Measurements from ENCODE around the gene SYT17. TPM values are rescaled to one million over a fixed set of nuclear protein-coding genes. Genes with fewer than 3 reads are reported as not detected.

SYT17 gene
- total and polyA plus RNA-seq, 8 donors, result 2.0 to 11.4 (median 2.7) TPM

DNA sequence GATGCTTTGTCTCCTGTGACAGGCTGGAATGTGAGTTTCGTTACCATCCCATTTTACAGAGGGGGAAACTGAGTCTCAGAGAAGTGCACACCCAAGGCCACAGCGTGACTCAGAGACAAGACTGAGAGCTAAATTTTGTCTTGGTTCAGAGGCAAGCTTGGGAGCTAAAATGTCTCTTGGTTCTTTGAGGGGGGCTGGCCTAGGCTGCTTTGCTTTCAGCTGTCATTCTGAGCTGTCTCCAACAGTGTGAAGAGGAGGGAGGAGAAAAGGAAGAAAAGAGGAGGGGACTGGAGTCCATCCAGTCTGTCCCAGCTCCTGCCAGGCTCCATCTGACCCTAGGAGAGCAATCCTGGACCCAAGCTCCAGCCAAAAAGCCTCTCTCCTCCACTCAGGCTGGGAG lies 117.4 kb downstream of the SYT17 start, which contains the start of gene CLEC19A:
Gene CLEC19A, plus strand, starts transcription at position 301 of the 400 bp plus-strand sequence. CDS start 121 bp downstream, outside the sequence.
- WGBS, 2 donors, result 61 to 70% methylated on average over 2 of the region's 2 CpGs
- no peak for FAIRE-seq
- H3K9me3 ChIP-seq, result no peaks in the 10 kb centered on the region

GRCh38 chr16:19286827-19287226 lies 118.8 kb downstream of the SYT17 start:
- no peaks in the 10 kb centered on the region for H3K27me3 ChIP-seq
- no peaks in the 10 kb centered on the region for H3K36me3 ChIP-seq
- ATAC-seq (no peak), DNase-seq (no peak), FAIRE-seq (no peak)
- intact Hi-C loops (cut with DNase I), result no loop called here
- H3K4me1 ChIP-seq, result no peaks in the 10 kb centered on the region
- no peak overlapping the region for H3K27ac ChIP-seq
- TF ChIP-seq, protein P1, sequence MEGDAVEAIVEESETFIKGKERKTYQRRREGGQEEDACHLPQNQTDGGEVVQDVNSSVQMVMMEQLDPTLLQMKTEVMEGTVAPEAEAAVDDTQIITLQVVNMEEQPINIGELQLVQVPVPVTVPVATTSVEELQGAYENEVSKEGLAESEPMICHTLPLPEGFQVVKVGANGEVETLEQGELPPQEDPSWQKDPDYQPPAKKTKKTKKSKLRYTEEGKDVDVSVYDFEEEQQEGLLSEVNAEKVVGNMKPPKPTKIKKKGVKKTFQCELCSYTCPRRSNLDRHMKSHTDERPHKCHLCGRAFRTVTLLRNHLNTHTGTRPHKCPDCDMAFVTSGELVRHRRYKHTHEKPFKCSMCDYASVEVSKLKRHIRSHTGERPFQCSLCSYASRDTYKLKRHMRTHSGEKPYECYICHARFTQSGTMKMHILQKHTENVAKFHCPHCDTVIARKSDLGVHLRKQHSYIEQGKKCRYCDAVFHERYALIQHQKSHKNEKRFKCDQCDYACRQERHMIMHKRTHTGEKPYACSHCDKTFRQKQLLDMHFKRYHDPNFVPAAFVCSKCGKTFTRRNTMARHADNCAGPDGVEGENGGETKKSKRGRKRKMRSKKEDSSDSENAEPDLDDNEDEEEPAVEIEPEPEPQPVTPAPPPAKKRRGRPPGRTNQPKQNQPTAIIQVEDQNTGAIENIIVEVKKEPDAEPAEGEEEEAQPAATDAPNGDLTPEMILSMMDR (IDR thresholded peaks at IDR 0.05), result no peak
- H3K9me3 ChIP-seq, result no peaks in the 10 kb centered on the region
- no peak overlapping the region for H3K4me3 ChIP-seq
- 73 to 82% methylated on average over 2 of the region's 2 CpGs for WGBS, 2 donors

More for the DNA sequence above, 117.4 kb downstream of the SYT17 start, which contains the start of gene CLEC19A:
- ATAC-seq, result no peak
- Histone ChIP-seq H3K4me1 (no peaks in the 10 kb centered on the region), H3K36me3 (no peaks in the 10 kb centered on the region), H3K27ac (no peak within 1 kb of the TSS), H3K4me3 (no peak within 1 kb of the TSS), H3K27me3 (no peaks in the 10 kb centered on the region)
- no peak for DNase-seq
- intact Hi-C loops (cut with DNase I), result no loop called here
- TF ChIP-seq, protein P1 (IDR thresholded peaks at IDR 0.05), result no peak

- no peak for FAIRE-seq
- H3K36me3 ChIP-seq, result no peaks in the 10 kb centered on the region
- ATAC-seq, result no peak
These were observed 119.2 kb downstream of the SYT17 start for GRCh38 chr16:19287241-19287640.

GRCh38 chr16:19288872-19289799 lies 121.1 kb downstream of the SYT17 start:
- Histone ChIP-seq H3K4me3 (no peak overlapping the region), H3K4me1 (no peaks in the 10 kb centered on the region), H3K36me3 (no peaks in the 10 kb centered on the region), H3K27me3 (no peaks in the 10 kb centered on the region), H3K9me3 (no peaks in the 10 kb centered on the region), H3K27ac (no peak overlapping the region)
- intact Hi-C loops (cut with DNase I), result no loop called here
- 72 to 86% methylated on average over 7 of the region's 7 CpGs for WGBS, 2 donors
- no peak for DNase-seq
- FAIRE-seq, result no peak
- no peak for ATAC-seq
- TF ChIP-seq, protein P1 (IDR thresholded peaks at IDR 0.05), result no peak

More at GRCh38 chr16:19287241-19287640, 119.2 kb downstream of the SYT17 start:
- 75 to 77% methylated on average over 4 of the region's 4 CpGs for WGBS, 2 donors
- TF ChIP-seq, protein P1 (IDR thresholded peaks at IDR 0.05), result no peak
- no peak for DNase-seq
- H3K27ac ChIP-seq, result no peak overlapping the region
- intact Hi-C loops (cut with DNase I), result no loop called here
- no peaks in the 10 kb centered on the region for H3K27me3 ChIP-seq
- H3K4me3 ChIP-seq, result no peak overlapping the region
- H3K9me3 ChIP-seq, result no peaks in the 10 kb centered on the region
- no peaks in the 10 kb centered on the region for H3K4me1 ChIP-seq

Measured in pancreas (tissue), 10 donors.